GM12878 (cell line): ENCODE data around the gene JAG2. TPM values are rescaled to one million over a fixed set of nuclear protein-coding genes. Genes with fewer than 3 reads are reported as not detected.

ENCODE experiments used
- ATAC-seq: fragments of 200-7000 bp; cut with Tn5 transposase; 3 replicates; pipeline ENCODE4 v1.9.1; 2020; ENCODE audit warnings: mild to moderate bottlenecking, moderate library complexity
- BruUV-seq: library from RNA; stranded (reverse); fragments of 400-500 nt; replicated peaks from 2 replicates; lab custom pipeline; 2021; lab: Mats Ljungman, UMichigan
- CTCF ChIA-PET: fragments of 300-600 bp; sonication (Branson Sonifier 250); formaldehyde crosslinking; extraction: SDS; loops from one replicate; lab custom pipeline; 2021; ENCODE audit warnings: inconsistent platforms; lab: Yijun Ruan, JAX
- POLR2A ChIA-PET: fragments of 350-600 bp; formaldehyde crosslinking; extraction: SDS; loops from one replicate; lab custom pipeline; 2021; ENCODE audit warnings: inconsistent platforms; lab: Charles Lee
- RAD21 ChIA-PET: fragments of 300-600 bp; sonication (Branson Sonifier 250); formaldehyde crosslinking; loops from one replicate; lab custom pipeline; 2023; ENCODE audit warnings: antibody characterized with exemption; ENCODE audit not compliant: unreplicated experiment; lab: Charles Lee
- SMC1A ChIA-PET: fragments of 300-600 bp; sonication (Branson Sonifier 250); formaldehyde crosslinking; loops from one replicate; lab custom pipeline; 2023; ENCODE audit not compliant: unreplicated experiment, uncharacterized antibody; lab: Charles Lee
- DNase-seq: peaks from one replicate; pipeline ENCODE4 v3.0.0-alpha.2; 2011; ENCODE audit warnings: low read depth, low spot score
- FAIRE-seq: peaks from 3 replicates; lab custom pipeline; 2011; peaks lifted over from hg19 to GRCh38; lab: Jason Lieb, UNC
- H2AFZ ChIP-seq: 2 replicates; pipeline ENCODE4 v1.6.0; 2011; ENCODE audit warnings: low read depth, low read length, control low read depth; ENCODE audit not compliant: control insufficient read depth
- H3K27ac ChIP-seq: 2 replicates; pipeline ENCODE4 v1.5.1; 2011; ENCODE audit warnings: control low read depth; ENCODE audit not compliant: control insufficient read depth, insufficient read depth
- H3K27me3 ChIP-seq, 2 experiments: replicated peaks in 1 of 2; 2 replicates each; pipeline versions ENCODE4 v1.6.0 to v1.6.1; 2011; ENCODE audit warnings: low read length in 1 of 2; ENCODE audit not compliant: control insufficient read depth in 2 of 2, insufficient read depth in 2 of 2
- H3K36me3 ChIP-seq, 2 experiments: 2 replicates each; pipeline ENCODE4 v1.5.1; 2011; ENCODE audit warnings: low read length in 1 of 2; ENCODE audit not compliant: control insufficient read depth in 2 of 2, insufficient read depth in 2 of 2
- H3K4me1 ChIP-seq: 2 replicates; pipeline ENCODE4 v1.6.1; 2011; ENCODE audit warnings: mild to moderate bottlenecking, low read length, moderate library complexity, mixed read lengths; ENCODE audit not compliant: control insufficient read depth, insufficient read depth
- H3K4me2 ChIP-seq: 2 replicates; pipeline ENCODE4 v1.6.0; 2011; ENCODE audit warnings: control low read depth; ENCODE audit not compliant: control insufficient read depth, insufficient read depth
- H3K4me3 ChIP-seq: fragments of 200-600 bp; sonication (generic); 2 replicates; pipeline ENCODE4 v1.5.1; 2016
- H3K79me2 ChIP-seq: 2 replicates; pipeline ENCODE4 v1.6.0; 2011; ENCODE audit warnings: low read length; ENCODE audit not compliant: control insufficient read depth, insufficient read depth
- H3K9ac ChIP-seq: 2 replicates; pipeline ENCODE4 v1.8.0; 2011; ENCODE audit warnings: low read length, control low read depth, mixed read lengths; ENCODE audit not compliant: control insufficient read depth, insufficient read depth
- H3K9me3 ChIP-seq: replicated peaks from 3 replicates; pipeline ENCODE4 v1.5.1; 2011; ENCODE audit warnings: mild to moderate bottlenecking, low read length; ENCODE audit not compliant: control insufficient read depth, insufficient read depth
- H4K20me1 ChIP-seq: 2 replicates; pipeline ENCODE4 v1.6.0; 2011; ENCODE audit not compliant: control insufficient read depth, insufficient read depth
- CREB1 ChIP-seq: IDR thresholded peaks from 2 replicates; pipeline ENCODE4 v1.6.1; 2012; ENCODE audit warnings: low read depth, mild to moderate bottlenecking, inconsistent platforms
- NFYA ChIP-seq: IDR thresholded peaks from 2 replicates; pipeline ENCODE4 v1.6.1; 2011; ENCODE audit warnings: low read depth, mild to moderate bottlenecking, low read length, improper control_type of control experiment, borderline replicate concordance
- PAX8 ChIP-seq: fragments of 450-650 bp; IDR thresholded peaks from 2 replicates; pipeline ENCODE4 v1.6.1; 2017; ENCODE audit warnings: mild to moderate bottlenecking, moderate library complexity
- PML ChIP-seq: IDR thresholded peaks from 2 replicates; pipeline ENCODE4 v1.6.1; 2012; ENCODE audit warnings: low read length, inconsistent platforms
- WGBS: methylation state at CpG from one replicate; pipeline ENCODE4 v1.1.6; 2016; ENCODE audit warnings: low lambda C conversion rate; ENCODE audit not compliant: insufficient replicate concordance, insufficient coverage; ENCODE audit errors: missing lambda C conversion rate; 5-methylcytosine and 5-hydroxymethylcytosine counted together
- in situ Hi-C: fragments of 300-500 bp; cut with MboI; formaldehyde crosslinking; loops from 9 replicates; pipeline ENCODE4 v1.14.3; 2018; ENCODE audit warnings: mixed read lengths
- intact Hi-C: fragments of 100-400 bp; cut with micrococcal nuclease; formaldehyde crosslinking; loops from one replicate; pipeline ENCODE4 v1.14.2; 2022; ENCODE audit not compliant: unreplicated experiment
- polyA plus RNA-seq, 11 experiments: library from polyadenylated mRNA; depleted of rRNA in 4 of 11; unstranded in 6 of 11; stranded (reverse) in 5 of 11; fragments of >200 nt; fragmentation: Nextera tagmentation in 4 of 11; fragmentation: Illumina TruSeq in 1 of 11; extraction: Ambion mirVana in 4 of 11; extraction: Trizol in 1 of 11; gene quantifications; 1 replicate in 1 of 11; 2 replicates in 10 of 11; pipeline versions ENCODE4 v1.2.1 to v1.2.3, GENCODE V29; 2011 to 2016; ENCODE audit warnings: inconsistent platforms in 2 of 11, missing spikeins in 2 of 11, low read depth in 1 of 11
- total RNA-seq, 4 experiments: library from RNA; depleted of rRNA in 3 of 4; stranded (reverse); fragments of >200 nt in 3 of 4; fragmentation: Illumina TruSeq in 1 of 4; extraction: Trizol in 1 of 4; gene quantifications; 2 replicates each; pipeline versions ENCODE4 v1.2.1 to v1.2.3, GENCODE V29; 2013 to 2021
- TF ChIP-seq, protein P1 (sequence below): fragments of 150-350 bp; IDR thresholded peaks from 2 replicates; pipeline ENCODE4 v1.6.1; 2014; ENCODE audit warnings: mild to moderate bottlenecking, low read depth, low read length

JAG2 gene
- total and polyA plus RNA-seq, 10 of the 15 experiments (the other 5 are each of a cell fraction or from before 2014, with no cell fraction given): 0.04 to 0.14 (median 0.06) TPM; not detected in 5

GRCh38 chr14:105107781-105108515, 60.6 kb downstream of the JAG2 start:
- no peak for TF ChIP-seq CREB1
- TF ChIP-seq, protein P1, sequence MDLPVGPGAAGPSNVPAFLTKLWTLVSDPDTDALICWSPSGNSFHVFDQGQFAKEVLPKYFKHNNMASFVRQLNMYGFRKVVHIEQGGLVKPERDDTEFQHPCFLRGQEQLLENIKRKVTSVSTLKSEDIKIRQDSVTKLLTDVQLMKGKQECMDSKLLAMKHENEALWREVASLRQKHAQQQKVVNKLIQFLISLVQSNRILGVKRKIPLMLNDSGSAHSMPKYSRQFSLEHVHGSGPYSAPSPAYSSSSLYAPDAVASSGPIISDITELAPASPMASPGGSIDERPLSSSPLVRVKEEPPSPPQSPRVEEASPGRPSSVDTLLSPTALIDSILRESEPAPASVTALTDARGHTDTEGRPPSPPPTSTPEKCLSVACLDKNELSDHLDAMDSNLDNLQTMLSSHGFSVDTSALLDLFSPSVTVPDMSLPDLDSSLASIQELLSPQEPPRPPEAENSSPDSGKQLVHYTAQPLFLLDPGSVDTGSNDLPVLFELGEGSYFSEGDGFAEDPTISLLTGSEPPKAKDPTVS: no peak
- TF ChIP-seq PML: no peak
- TF ChIP-seq NFYA: no peak
- TF ChIP-seq PAX8: no peak
- no peaks in the 10 kb centered on the region for H3K79me2 ChIP-seq
- in situ Hi-C loops: no loop called here
- no peaks in the 10 kb centered on the region; the same call in 2 of the 3 replicates for H3K9me3 ChIP-seq
- no peaks in the 10 kb centered on the region for H3K4me1 ChIP-seq
- DNase-seq (no peak), FAIRE-seq (no peak), ATAC-seq (no peak)
- H3K4me2 ChIP-seq: no peak overlapping the region
- no TSS peak for BruUV-seq
- CTCF ChIA-PET: interaction anchor here (0.6 kb wide), 1 partner anchor 36 kb away, joined by 3 read pairs; no protein-coding TSS in a partner anchor
- POLR2A ChIA-PET: no interaction called here
- H3K9ac ChIP-seq: no peak overlapping the region
- SMC1A ChIA-PET: no interaction called here
- intact Hi-C loops: no loop called here
- no peaks in the 10 kb centered on the region for H3K36me3 ChIP-seq
- no peak overlapping the region for H3K27ac ChIP-seq
- WGBS: 27% methylated on average over 9 of the region's 9 CpGs
- no peaks in the 10 kb centered on the region; a peak in 1 of 4 replicates for H3K27me3 ChIP-seq
- RAD21 ChIA-PET: interaction anchor here (0.7 kb wide), 1 partner anchor 206 kb away, joined by 3 read pairs; no protein-coding TSS in a partner anchor
- no peaks in the 10 kb centered on the region for H4K20me1 ChIP-seq
- no peak overlapping the region for H2AFZ ChIP-seq
- no peak overlapping the region for H3K4me3 ChIP-seq
